Spleen (tissue), 7 donors: Measurements from ENCODE around the gene NFIC.

Experiments used
- POLR2AphosphoS5 ChIP-seq, 3 donors: sonication (generic); formaldehyde crosslinking; IDR thresholded peaks; one replicate each; pipeline ENCODE4 v1.5.1; 2017; ENCODE audit warnings: antibody characterized with exemption in 3 of 3
- TF ChIP-seq, protein P1 (sequence below), 11 experiments: fragments of 200-600 bp in 7 of 11; fragments of 450-650 bp in 4 of 11; sonication (generic) in 4 of 11; IDR thresholded peaks in 8 of 11; conservative IDR thresholded peaks in 3 of 11; 1 replicate in 7 of 11; 2 replicates in 4 of 11; pipeline versions ENCODE4 v1.4.0 to v1.8.0; 2016 to 2021; ENCODE audit warnings: antibody characterized with exemption in 11 of 11, inconsistent platforms in 4 of 11, mild to moderate bottlenecking in 1 of 11
- donor health status: DM: no; HTN: no; CAD: no; lungs with moderate emphysema.
- donor health status: DM: no; HTN: no; CAD: no.
- donor health status: DM: no; HTN: no; CAD: no.

DNA sequence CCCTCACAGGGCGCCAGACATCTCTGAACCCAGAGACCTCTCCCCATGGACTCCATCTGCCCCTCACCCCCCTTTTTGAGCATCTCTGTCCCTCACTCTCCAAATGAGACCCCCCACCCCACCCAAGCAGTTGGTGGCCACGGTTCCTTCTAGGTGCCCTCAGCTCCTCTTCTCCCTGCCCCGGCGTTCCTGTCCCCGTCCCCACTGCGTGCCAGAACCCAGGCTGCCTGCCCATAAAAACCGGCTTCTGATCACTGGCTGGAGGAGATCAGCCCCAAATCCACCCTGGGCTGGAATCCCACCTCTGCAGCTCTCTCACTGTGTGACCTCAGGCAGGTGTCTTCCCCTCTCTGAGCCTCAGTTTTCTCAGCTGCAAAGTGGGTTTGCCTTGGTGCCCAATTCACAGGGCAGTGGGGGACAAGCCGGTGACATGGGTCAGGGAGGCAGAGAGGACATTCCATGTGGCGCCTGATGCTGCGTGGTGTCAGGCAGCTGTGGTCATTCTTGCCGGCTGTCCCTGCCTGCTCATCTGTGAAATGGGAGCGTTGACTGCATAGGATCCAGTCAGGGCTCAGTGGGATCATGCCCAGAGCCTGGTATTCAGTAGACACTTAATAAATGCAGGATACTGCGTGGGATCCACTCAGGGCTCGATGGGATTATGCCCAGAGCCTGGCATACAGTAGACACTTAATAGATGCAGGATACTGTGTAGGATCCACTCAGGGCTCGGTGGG, 88.4 kb downstream of the NFIC start:
- TF ChIP-seq, protein P1, sequence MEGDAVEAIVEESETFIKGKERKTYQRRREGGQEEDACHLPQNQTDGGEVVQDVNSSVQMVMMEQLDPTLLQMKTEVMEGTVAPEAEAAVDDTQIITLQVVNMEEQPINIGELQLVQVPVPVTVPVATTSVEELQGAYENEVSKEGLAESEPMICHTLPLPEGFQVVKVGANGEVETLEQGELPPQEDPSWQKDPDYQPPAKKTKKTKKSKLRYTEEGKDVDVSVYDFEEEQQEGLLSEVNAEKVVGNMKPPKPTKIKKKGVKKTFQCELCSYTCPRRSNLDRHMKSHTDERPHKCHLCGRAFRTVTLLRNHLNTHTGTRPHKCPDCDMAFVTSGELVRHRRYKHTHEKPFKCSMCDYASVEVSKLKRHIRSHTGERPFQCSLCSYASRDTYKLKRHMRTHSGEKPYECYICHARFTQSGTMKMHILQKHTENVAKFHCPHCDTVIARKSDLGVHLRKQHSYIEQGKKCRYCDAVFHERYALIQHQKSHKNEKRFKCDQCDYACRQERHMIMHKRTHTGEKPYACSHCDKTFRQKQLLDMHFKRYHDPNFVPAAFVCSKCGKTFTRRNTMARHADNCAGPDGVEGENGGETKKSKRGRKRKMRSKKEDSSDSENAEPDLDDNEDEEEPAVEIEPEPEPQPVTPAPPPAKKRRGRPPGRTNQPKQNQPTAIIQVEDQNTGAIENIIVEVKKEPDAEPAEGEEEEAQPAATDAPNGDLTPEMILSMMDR (IDR thresholded peaks at IDR 0.05 in 8 of 11, conservative IDR thresholded peaks at IDR 0.05 in 3 of 11): no peak
- no peak for TF ChIP-seq POLR2AphosphoS5 (IDR thresholded peaks at IDR 0.05)
